Endothelial cell of umbilical vein (primary cell): ENCODE data around the gene CHD5.

Experiments used
- TF ChIP-seq, protein P1 (sequence below), 2 donors: IDR thresholded peaks; 1 replicate in 1 of 2; 2 replicates in 1 of 2; pipeline ENCODE4 v1.5.1; 2011; ENCODE audit warnings: low read length in 2 of 2, mild to moderate bottlenecking in 2 of 2, moderate library complexity in 2 of 2, control low read depth in 1 of 2, inconsistent platforms in 1 of 2, low read depth in 1 of 2; ENCODE audit not compliant: insufficient read depth in 1 of 2; ENCODE audit errors: extremely low read depth in 1 of 2
- TF ChIP-seq, protein P2 (sequence below): IDR thresholded peaks from 2 replicates; pipeline ENCODE4 v1.6.1; 2011; ENCODE audit not compliant: insufficient read depth, insufficient read length

- TF ChIP-seq, protein P1, sequence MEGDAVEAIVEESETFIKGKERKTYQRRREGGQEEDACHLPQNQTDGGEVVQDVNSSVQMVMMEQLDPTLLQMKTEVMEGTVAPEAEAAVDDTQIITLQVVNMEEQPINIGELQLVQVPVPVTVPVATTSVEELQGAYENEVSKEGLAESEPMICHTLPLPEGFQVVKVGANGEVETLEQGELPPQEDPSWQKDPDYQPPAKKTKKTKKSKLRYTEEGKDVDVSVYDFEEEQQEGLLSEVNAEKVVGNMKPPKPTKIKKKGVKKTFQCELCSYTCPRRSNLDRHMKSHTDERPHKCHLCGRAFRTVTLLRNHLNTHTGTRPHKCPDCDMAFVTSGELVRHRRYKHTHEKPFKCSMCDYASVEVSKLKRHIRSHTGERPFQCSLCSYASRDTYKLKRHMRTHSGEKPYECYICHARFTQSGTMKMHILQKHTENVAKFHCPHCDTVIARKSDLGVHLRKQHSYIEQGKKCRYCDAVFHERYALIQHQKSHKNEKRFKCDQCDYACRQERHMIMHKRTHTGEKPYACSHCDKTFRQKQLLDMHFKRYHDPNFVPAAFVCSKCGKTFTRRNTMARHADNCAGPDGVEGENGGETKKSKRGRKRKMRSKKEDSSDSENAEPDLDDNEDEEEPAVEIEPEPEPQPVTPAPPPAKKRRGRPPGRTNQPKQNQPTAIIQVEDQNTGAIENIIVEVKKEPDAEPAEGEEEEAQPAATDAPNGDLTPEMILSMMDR (IDR thresholded peaks at IDR 0.05; ENCODE audit: extremely low read depth in 1 of 2, insufficient read depth in 1 of 2, low read depth in 1 of 2, low read length in 2 of 2): peak in 1 of 2 donors; percentile 14
- TF ChIP-seq, protein P2, sequence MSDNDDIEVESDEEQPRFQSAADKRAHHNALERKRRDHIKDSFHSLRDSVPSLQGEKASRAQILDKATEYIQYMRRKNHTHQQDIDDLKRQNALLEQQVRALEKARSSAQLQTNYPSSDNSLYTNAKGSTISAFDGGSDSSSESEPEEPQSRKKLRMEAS: no peak
These were observed at the start of gene CHD5 for GRCh38 chr1:6180268-6180706.
